DND-41 (cell line): Measurements from ENCODE around the gene ADAM20.

Experiments
- EZH2 ChIP-seq: IDR thresholded peaks from 3 replicates; pipeline ENCODE4 v1.6.1; 2012; ENCODE audit warnings: borderline replicate concordance, low read depth, mild to moderate bottlenecking, moderate library complexity, low read length, inconsistent platforms; ENCODE audit not compliant: severe bottlenecking
- TF ChIP-seq, protein P1 (sequence below): IDR thresholded peaks from 2 replicates; pipeline ENCODE4 v1.5.1; 2012; ENCODE audit warnings: borderline replicate concordance, low read length, moderate library complexity, mild to moderate bottlenecking; ENCODE audit not compliant: poor library complexity, severe bottlenecking; ENCODE audit errors: extremely low read depth

DNA sequence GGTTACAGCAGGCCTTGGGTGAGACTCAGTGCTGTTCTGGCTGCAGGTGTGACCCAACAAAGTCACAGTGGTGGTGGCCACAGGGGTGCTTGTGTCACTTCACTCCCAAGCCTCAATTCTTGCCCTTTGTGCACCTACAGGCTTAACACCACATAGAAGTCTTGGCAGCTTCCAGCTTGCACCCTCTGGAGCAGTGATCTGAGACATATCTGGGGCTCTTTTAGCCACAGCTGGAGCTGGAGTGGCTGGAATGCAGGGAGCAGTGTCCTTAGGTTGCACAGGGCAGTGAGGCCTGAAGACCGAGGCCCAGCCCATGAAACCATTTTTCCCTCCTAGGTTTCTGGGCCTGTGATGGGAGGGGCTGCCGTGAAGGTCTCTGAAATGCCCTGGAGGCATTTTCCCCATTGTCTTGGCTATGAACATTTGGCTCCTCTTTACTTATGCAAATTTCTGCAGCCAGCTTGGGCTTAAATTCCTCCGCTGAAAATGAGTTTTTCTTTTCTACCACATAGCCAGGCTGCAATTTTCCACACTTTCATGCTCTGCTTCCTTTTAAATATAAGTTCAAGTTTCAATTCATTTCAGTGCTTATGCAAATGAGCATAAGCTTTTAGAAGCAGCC lies 45.1 kb downstream of the ADAM20 start:
- TF ChIP-seq, protein P1, sequence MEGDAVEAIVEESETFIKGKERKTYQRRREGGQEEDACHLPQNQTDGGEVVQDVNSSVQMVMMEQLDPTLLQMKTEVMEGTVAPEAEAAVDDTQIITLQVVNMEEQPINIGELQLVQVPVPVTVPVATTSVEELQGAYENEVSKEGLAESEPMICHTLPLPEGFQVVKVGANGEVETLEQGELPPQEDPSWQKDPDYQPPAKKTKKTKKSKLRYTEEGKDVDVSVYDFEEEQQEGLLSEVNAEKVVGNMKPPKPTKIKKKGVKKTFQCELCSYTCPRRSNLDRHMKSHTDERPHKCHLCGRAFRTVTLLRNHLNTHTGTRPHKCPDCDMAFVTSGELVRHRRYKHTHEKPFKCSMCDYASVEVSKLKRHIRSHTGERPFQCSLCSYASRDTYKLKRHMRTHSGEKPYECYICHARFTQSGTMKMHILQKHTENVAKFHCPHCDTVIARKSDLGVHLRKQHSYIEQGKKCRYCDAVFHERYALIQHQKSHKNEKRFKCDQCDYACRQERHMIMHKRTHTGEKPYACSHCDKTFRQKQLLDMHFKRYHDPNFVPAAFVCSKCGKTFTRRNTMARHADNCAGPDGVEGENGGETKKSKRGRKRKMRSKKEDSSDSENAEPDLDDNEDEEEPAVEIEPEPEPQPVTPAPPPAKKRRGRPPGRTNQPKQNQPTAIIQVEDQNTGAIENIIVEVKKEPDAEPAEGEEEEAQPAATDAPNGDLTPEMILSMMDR, result no peak
- TF ChIP-seq EZH2, result no peak
